ENCODE measurements around the gene PRKCH.
"Not testable (repeated sequence)": the region's sequence is repeated elsewhere in the genome, so short reads cannot be mapped to it uniquely, and the experiment has no call there.

Gene PRKCH

DNA sequence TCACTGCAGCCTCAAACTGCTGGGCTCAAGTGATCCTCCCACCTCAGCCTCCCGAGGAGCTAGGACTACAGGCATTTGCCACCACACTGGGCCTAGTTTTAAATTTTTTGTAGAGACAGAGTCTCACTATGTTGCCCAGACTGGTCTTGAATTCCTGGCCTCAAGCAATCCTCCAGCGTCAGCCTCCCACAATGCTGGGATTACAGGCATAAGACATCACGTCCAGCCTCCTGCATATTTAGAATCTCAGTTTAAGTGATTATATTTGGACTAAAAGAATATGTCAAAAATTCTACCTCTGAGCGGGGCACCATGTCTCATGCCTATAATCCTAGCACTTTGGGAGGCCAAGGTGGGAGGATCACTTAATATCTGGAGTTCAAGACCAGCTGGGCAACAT lies 12.7 kb upstream of the PRKCH start:
- DNase-seq, result not testable (repeated sequence)

DNA sequence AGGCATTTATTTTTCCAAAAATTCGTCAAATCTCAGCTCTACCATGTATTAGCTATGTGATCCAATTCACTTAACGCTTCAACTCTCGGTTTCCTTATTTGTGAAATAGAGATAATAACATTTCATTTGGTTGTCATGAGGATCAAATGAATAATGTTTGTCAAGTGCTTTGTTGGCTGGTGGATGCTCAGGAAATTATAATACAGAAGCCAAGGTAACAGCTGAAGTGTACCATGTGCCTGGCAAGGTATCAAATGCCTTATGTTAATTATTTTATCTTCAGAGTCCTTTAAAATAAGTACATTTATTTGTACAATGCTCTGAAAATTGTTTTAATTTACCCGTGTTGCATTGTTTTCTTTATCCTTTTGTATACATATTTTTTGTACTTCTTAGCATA lies 6.1 kb upstream of the PRKCH start:
- DNase-seq, result no peak

DNA sequence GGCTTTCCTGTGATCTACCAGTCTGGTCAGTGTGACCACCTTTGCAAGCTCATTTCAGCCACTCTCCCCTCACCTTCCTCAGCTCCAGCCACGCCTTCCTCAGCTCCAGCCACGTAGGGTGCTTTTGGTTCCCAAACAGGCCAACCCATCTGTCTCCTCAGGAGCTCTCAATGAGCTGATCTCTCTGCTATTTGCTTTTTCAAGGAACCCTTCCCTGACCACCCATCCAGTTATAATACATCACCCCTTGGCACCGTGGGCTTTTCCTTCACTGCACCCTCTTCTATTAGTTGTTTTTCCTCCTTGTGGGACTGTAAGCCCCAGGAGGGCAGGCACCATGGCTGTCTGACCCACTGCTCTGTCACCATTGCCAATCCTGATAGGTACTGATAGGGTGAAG lies 2.3 kb upstream of the PRKCH start:
- no peak for DNase-seq

DNA sequence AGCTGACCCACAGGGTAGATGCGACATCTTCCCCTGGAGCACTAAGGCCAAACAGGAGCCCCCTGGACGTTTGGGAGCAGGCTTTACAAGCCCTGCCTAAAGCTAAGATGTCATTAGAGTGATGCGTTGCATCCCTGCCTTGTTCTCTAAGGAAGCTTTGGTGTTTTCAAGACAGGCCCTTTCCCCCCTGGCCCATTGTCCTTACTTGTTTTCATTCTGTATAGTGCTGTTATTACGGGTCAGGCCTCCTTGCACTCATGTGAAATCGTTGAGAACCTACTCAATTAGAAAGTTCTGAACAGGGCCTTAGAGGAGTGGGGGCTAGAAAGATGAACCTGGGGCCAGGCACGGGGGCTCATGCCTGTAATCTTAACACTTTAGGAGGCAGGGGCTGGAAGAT lies 1.7 kb upstream of the PRKCH start:
- no peak for DNase-seq

DNA sequence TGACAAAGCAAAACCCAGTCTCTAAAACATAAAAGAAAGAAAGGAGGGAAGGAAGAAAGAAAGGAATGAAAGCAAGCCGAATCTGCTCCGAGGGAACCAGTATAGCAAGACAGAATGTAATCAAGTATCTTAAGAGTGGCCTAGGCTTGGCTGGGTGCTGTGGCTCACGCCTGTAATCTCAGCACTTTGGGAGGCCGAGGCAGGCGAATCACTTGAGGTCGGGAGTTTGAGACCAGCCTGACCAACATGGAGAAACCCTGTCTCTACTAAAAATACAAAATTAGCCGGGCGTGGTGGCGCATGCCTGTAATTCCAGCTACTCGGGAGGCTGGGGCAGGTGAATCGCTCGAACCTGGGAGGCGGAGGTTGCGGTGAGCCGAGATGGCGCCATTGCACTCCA lies 1.2 kb upstream of the PRKCH start:
- DNase-seq, result not testable (repeated sequence)

DNA sequence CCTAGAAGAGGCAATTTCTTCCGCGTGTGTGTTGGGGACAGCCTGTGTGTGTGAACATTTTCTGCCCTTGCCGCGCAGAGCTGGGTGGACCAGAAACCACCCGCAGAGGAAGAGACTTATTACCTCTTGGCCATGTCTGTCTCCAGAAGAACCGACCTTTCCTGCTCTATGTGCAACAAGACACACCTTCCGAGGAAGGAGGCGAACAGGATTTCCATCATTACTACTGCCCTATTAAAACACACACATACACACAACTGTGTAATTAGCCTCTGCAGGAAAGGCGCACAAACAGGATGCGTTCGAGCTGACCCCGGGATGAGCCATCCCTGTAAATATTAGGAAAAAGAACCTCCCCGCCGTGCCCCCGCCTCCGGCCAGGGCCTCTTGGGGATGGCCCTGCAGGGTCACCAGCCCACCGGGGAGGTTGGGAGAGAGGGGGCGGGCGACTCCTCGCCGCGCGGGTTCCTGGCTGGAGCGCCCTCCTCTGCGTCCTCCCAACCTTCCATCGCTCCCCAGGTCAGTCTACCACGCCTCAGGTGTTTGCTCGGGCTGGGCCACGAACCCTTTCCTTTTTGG lies 484 bp upstream of the PRKCH start:
- no peak for DNase-seq

DNA sequence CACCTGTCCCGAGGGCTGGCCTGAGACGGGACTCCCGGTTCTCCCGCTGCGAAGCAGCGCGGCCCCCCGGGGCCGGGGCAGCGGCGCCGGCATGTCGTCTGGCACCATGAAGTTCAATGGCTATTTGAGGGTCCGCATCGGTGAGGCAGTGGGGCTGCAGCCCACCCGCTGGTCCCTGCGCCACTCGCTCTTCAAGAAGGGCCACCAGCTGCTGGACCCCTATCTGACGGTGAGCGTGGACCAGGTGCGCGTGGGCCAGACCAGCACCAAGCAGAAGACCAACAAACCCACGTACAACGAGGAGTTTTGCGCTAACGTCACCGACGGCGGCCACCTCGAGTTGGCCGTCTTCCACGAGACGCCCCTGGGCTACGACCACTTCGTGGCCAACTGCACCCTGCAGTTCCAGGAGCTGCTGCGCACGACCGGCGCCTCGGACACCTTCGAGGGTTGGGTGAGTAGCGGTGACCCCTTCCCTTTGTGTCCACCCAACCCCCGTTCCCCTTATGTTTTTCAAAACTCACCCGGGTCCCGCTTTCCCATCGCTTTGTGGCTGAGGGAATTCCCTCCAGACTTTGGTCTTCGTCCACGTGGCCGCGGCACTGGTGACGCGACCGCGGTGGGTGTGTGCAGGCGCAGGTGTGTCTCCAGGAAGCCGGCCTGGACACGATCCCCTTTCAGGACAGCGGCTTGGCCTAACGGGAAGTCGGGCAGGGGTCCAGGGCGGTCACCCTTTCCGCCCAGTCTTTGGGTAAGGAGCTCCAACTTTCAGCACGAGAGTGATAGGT lies 826 bp downstream of the PRKCH start:
- no peak for DNase-seq

DNA sequence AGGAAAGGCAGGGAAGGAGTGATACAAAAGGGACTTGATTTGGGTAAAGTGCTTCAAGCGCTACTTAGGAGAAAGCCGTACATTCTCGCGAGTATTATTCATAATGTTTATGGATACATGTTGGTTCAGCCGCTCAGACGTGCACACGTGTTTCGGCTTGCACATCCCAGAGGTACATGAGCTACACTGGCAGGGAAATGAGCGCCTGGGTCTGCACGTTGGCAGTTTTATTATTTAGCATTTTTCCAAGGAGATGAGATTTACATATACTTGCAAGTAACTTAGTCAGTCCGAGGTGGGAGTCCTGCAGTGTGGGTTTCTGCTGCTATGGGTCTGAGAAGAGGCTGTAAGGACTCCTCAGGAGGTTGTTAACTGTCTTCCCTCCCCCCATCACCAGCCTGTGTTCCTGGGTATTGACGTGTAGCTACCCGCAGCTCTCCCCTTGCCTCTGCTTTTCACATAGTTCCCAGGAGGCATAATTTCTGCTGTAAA lies 1.5 kb downstream of the PRKCH start:
- DNase-seq, result no peak

DNA sequence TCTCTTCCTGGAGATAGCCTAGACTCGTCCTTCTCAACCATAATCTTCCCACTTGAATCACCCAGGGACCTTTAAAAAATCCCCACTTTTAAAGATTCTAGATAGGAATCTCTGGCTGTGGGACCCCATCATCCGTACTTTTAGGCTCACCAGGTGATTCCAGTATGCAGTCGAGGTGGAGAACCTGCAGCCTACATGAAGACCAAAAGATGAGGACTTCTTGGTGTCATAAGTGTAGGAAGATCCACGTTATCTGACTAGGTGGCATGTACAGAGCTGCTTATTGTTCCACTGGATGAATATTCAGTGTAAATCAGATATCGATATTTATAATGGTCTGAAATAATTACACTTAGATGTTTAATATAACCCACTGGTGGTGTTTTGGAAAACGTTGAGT lies 2.6 kb downstream of the PRKCH start:
- no peak for DNase-seq

DNA sequence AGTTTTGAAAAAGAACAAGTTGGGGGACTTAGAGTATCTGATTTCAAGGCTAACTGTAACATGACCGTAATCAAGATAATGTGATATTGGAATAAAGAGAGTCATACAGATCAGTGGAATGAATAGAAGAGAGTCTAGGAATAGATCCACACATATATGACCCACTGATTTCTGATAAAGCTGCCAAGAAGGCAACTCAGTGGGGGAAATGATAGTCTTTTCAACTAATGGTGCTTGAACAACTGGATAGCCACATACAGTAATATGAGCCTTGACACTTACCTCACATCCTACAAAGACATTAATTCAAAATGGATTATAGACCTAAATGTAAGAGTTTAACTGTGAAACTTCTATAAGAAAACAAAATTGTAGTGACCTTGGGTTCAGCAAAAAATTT lies 3.8 kb downstream of the PRKCH start:
- DNase-seq, result no peak

DNA sequence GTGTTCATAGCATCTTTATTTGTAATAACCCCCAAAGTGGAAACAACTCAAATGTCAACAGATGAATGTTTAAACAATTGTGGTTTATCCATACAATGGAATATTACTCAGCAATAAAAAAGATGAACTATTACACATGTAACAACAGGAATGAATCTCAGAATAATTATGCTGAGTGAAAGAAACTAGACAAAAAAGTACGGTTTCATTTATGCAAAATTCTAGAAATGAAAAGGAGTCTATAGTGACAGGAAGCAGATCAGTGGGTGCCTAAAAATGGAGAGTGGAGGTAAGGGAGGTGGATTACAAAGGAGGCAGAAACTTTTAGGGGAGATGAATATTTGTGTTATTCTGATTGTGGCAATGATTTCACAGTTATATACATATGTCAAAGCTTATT lies 4.8 kb downstream of the PRKCH start:
- DNase-seq, result no peak

DNA sequence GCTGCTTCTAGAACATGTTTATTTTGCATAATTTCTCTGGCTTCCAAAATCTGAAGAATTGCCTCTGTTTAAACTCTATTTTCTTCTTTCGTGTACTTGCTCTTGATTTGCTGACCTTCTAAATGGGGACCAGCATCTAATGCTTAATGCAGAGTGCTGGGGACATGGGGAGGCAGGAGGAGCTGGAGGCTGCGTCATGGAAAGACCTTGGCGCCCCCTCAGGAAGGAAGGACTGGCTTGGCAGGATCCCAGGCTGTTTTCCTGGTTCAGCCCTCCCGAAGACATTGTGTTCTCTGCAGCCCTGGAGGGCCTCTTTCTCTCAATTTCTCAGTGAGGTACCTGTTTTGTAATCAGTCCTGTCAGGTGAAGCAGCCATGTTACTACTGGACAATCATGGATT lies 5.5 kb downstream of the PRKCH start:
- no peak for DNase-seq

DNA sequence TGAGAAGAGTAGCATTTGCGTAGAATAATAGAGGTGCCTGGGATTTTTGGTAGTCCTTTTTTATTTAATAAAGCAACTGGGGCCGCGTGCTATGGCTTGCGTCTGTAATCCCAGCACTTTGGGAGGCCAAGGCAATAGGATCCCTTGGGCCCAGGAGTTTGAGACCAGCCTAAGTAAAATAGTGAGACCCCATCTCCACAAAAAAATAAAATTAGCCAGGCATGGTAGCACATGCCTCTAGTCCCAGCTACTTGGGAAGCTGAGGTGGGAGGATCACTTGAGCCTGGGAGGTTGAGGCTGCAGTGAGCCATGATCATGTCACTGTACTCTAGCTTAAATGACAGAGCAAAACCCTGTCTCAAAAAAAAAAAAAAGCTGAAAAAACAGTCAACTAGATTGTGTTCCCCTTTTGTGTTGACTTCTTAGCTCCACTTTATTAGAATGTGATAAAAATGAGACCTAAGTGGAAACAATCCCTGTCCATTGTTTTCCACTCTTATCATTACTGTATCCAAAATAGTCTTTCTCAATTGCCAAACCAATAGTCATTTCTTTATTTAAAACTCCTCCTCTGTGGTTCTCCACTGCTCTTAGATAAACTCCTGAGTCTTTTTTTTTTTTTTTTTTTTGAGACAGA lies 7.4 kb downstream of the PRKCH start:
- DNase-seq, result no peak

DNA sequence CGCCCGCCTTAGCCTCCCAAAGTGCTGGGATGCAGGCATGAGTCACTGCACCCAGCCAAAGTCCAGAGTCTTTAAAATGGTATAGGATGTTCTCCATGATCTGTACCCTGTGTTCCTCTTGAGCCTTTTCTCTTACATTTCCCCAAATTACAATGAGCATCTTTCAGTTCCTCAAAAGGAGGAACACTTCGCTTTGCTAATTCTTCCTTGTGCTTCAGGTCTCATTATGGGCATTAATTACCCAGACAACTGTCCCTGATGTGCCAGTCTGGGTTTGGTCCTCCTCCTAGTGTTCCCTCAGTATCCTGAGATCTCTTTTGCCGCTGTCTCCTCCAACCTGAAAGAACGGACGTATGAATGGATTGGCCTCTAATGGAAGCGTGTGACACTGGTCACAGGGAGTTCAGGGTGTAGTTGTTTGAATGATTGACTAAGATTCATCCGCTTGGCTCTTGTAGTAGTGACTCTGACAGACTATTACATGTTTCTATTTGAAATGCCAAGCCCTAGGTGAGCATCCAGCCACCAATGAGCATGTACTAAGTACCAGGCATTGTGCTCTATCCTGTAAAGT lies 8.2 kb downstream of the PRKCH start:
- no peak for DNase-seq

DNA sequence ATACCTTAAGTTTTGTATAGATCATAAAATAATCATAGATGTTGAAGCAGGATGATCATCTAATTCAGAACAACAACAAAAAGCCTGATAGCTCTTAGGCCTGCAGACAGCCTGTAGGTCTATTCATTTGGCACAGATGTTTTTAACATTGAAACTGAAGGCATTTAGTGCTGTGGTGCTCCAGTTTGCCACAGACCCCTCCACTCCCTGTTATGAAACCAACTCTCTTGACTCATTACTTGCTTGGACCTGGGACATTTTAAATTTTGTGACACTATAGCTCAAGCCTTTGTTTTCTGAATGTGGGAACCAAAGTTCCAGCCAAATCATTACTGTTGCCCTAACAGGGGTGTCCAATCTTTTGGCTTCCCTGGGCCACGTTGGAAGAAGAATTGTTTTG lies 9.1 kb downstream of the PRKCH start:
- DNase-seq, result no peak

DNA sequence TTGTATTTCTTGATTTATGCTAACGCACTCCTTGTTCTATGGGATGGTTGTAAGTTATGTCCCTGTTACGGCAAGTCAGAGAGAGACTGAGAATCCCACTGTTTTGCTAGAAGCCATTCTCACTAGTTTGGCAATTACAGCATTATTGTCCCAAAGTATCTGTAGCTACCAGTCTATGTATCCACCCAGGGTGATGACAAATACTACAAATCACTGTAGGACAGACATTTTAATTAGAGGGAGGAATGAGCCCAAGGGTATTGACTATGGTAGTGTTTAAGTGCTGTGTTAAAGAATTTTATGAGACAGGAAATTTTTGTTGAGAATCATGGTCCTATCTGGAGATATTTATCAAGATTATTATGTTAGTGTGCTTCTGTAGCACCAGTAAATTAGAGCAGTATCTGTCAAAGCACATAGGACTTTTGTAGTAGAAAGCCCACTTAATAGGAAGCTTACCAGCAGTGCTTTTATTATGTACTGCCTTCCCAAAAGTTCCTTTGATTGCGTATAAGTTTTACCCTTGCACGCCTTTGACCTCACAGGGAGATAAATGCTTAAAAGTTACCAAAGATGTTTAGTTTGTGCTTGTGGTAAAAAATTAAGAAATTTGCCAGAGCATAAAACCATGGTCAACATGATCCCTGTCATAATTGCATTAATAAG lies 10.7 kb downstream of the PRKCH start:
- DNase-seq, result no peak

DNA sequence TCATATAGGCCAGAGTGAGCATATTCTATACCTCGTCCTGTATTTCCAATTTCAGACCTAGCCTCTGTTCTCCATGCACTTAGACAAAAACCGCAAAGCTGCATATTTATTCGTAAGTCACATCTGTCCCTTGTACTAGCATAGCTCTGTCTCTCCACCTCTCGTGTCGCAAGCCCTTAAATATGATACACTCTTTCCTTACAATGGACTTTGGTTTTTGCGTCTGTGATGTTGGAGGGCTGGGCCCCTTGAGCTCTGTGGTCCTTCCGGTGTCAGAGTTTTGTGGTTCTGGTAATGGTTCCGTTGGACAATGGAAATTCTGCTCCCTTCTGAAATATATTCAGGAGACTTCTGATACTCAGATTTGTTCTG lies 11.3 kb downstream of the PRKCH start:
- DNase-seq, result no peak

DNA sequence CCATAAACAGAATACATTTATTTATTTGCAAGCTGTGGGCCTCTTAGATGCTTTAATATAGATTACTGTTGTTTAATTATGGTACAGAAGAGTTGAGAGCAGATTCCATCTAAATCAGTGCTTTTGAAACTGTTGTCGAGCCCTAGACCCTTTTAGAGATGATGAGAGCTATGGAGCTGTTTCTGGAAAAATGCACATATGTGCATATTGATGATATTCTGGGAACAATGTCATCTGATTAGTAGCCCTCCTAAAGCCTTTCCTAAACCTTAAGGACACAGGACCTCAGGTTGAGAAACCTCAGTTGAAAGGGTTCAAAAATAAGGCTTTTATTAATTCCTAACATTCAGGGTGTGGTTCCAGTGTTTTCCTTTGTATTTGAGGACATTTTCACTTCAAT lies 11.7 kb downstream of the PRKCH start:
- no peak for DNase-seq

DNA sequence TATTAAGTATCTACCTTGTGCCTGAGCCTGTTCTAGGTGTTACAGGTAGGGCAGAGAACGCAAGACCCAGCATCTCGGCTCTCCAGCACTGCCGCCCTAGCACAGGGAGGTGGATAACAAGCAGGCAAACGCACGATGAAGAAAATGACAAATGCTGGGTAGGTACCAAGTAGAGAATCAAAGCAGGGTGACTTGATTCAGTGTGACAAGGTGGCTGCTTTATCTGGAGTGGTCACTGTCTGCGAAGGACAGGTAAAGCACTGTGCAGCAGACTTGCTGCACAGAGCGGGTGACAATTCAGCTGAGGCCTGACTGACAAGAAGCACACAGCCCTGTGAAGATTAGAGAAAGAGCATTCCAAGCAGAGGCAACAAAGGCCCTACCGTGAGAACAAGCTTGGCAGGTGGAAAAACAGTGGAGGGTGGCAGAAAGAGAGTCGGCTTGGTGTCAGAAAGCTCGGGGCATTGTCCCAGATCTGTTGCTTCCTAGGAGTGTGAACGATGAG lies 12.9 kb downstream of the PRKCH start:
- no peak for DNase-seq

DNA sequence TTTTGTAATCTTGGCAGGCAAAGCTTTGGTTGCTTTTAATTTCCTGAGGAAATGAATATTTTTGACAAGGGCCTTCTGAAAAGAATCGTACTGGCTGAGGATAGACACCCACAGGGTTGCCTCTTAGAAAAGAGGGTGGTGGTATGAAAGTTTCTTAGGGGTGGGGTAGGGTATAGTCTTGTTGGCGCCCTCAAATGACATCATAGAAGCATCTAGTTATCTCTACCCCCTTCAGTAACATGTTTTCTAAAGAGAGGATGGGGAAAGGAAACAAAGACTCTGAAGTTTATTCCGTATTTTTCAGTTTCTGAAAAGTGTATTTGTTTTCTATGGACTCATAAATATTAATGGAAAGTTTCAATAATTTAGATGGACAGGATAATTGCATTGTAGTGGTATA lies 13.7 kb downstream of the PRKCH start:
- DNase-seq, result no peak

DNA sequence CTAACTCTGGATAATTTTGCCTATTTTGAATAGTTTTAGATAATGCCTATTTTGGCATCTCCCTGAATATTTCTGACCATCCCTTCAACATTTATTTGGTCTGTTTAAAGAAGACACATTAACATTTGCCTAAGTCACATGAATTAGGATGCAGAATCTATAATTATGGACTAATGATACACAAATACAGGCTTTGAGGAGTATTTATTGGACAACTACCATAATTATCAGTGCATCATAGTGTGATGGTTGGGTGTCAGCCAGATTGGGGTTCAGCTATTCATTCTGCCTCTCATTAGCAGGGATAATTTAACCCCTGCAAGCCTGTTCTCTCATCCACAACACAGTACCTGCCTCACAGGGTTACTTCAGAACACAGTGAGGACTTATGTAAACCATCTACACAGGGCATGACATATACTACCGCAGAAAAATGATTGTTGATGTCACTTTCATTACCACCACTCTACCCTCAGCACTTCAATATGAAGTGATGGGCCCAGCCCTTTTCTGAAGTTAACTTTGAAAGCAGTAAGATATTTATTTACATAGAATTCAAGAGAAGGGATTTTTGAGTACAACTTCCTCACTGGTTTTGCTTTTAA lies 14.4 kb downstream of the PRKCH start:
- DNase-seq, result no peak

DNA sequence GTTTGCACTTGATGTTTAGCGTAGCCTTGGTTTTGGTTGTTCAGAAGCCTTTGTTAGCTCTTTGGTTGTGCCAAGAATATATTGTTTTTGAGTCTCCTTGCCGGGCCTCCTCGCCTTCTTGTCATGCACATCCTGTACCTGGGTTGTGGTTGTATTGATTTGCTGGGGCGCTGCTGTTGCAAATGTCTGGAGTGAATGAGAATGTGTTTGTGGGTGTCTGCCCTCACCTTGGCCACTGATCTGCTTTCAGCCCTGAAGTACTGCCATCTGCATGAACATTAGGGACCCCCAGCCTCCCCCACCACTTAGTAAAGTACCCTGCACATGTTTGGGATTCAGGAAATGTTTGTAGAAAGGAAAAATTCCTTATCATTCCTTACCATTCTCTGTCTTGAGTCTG lies 16.5 kb downstream of the PRKCH start:
- DNase-seq, result no peak

DNA sequence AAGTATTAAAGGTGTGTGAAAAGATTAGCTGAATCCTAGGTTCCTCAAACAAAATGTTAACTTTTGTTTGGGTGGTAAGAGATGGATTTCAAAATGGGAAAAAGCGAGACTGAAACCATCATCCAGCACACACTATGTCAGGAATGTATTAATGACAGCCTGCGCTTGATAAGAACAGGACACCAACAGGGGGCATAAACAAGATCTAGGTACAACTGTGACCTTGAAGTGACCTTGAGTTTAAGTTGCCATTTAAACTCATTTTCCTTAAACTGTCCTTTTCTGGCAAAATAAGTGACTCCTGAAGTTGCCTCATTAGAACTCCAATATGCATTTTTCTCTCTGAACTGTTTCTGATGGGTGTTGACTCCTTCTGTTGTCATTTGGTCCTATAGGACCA lies 17.1 kb downstream of the PRKCH start:
- DNase-seq, result no peak

All from SW 1271 (cell line).